ENCODE results near the gene TMEM63B. TPM values are rescaled to one million over a fixed set of nuclear protein-coding genes. Genes with fewer than 3 reads are reported as not detected.

The TMEM63B gene
- total RNA-seq, 4 donors from 2014 or later, result 11.3 to 32.0 (median 23.9) TPM

DNA sequence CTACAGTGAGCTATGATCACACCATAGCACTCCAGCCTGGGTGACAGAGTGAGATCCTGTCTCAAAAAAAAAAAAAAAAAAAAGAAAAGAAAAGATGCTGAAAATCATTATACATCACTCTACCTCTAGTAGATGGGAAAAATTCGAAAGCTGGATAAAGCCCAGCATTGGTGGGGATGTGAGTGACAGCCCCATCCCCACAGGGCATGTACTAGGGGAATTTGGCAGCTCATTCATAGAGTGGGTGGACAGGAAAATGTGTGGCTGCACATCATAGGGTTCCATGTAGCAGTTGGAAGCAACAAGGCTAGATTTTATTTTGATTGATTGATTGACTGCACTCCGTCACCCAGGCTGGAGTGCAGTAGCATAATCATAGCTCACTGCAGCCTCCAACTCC lies 42.1 kb upstream of the TMEM63B start:
- Histone ChIP-seq H3K4me3 (no peak overlapping the region), H3K36me3 (peaks cover 0 to 7% of the 10 kb centered on the region in 2 donors), H3K9me3 (no peaks in the 10 kb centered on the region), H3K27me3 (no peaks in the 10 kb centered on the region), H3K4me1 (peaks cover 0 to 4% (median 0%) of the 10 kb centered on the region in 3 donors), H3K27ac (no peak overlapping the region)
- TF ChIP-seq EP300 (IDR thresholded peaks at IDR 0.05) (no peak), POLR2AphosphoS5 (IDR thresholded peaks at IDR 0.05) (no peak), POLR2A (IDR thresholded peaks at IDR 0.05) (no peak)
- TF ChIP-seq, protein P1, sequence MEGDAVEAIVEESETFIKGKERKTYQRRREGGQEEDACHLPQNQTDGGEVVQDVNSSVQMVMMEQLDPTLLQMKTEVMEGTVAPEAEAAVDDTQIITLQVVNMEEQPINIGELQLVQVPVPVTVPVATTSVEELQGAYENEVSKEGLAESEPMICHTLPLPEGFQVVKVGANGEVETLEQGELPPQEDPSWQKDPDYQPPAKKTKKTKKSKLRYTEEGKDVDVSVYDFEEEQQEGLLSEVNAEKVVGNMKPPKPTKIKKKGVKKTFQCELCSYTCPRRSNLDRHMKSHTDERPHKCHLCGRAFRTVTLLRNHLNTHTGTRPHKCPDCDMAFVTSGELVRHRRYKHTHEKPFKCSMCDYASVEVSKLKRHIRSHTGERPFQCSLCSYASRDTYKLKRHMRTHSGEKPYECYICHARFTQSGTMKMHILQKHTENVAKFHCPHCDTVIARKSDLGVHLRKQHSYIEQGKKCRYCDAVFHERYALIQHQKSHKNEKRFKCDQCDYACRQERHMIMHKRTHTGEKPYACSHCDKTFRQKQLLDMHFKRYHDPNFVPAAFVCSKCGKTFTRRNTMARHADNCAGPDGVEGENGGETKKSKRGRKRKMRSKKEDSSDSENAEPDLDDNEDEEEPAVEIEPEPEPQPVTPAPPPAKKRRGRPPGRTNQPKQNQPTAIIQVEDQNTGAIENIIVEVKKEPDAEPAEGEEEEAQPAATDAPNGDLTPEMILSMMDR (IDR thresholded peaks at IDR 0.05), result no peak
- ATAC-seq, result no peak
- WGBS, 2 donors (ENCODE audit: low coverage in 1 of 2), result 76 to 89% methylated on average over 2 of the region's 2 CpGs

DNA sequence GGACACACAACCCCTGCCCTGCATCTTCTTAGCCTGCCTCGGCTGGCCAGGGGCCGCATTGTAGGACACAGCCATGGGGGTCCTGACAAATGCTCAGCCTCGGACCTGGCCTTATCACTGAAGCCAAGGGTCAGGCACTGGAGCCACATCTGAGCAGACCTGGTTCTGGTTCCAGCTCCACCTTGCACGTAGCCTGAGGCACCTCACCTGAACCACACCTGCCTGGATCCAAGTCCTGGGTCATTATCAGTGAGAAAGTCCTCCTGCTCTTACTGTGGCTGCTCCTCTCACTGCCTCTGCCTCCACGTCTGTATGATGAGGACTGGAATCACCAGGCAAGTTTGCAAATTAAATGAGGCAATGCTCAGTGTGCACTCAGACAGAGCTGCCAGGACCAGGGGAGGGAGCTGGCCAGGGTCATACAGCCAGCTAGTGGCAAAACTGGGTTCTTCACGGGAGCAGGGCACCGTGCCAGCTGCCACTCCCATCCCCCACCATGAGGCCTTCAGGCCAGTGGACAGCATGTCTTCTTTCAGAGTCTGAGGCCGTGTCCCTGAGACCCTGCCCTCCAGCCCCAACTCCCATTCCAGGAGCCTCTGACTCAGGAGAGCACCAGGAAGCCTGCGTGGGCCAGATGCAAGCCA lies 40.3 kb upstream of the TMEM63B start:
- Histone ChIP-seq H3K4me1 (peaks cover 0 to 4% (median 0%) of the 10 kb centered on the region in 3 donors), H3K36me3 (peaks cover 0 to 7% of the 10 kb centered on the region in 2 donors), H3K4me3 (no peak overlapping the region), H3K27ac (no peak overlapping the region), H3K27me3 (no peaks in the 10 kb centered on the region), H3K9me3 (no peaks in the 10 kb centered on the region)
- peak; percentile 20 for ATAC-seq
- 58% methylated on average over 2 of the region's 9 CpGs; no CpG with 5 or more reads in 1 of the 2 donors for WGBS, 2 donors (ENCODE audit: low coverage in 1 of 2)
- TF ChIP-seq EP300 (IDR thresholded peaks at IDR 0.05) (no peak), POLR2A (IDR thresholded peaks at IDR 0.05) (no peak), POLR2AphosphoS5 (IDR thresholded peaks at IDR 0.05) (no peak)
- TF ChIP-seq, protein P1 (IDR thresholded peaks at IDR 0.05), result no peak

DNA sequence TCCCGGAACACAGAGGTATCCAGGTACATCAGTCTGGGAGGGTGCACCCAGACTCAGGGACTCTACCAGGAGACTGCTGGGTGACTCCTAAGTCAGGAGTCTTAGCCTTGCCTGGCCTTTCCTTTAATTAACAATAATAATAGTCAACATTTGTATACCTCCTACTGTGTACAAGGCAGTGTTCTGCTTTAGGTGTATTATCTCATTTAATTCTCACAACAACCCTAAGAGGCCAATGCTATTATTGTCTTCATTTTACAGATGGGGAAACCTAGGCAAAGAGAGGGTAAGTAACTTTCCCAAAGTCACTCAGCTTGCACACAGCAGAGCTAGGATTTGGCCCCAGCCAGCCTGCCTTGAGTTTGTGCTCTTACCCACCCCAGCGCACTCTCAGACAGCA lies 39.7 kb upstream of the TMEM63B start:
- no peaks in the 10 kb centered on the region for H3K9me3 ChIP-seq
- H3K27me3 ChIP-seq, result no peaks in the 10 kb centered on the region
- H3K27ac ChIP-seq, result no peak overlapping the region
- 100% methylated on average over 1 to 2 of the region's 2 CpGs for WGBS, 2 donors (ENCODE audit: low coverage in 1 of 2)
- TF ChIP-seq, protein P1 (IDR thresholded peaks at IDR 0.05), result no peak
- TF ChIP-seq POLR2AphosphoS5 (IDR thresholded peaks at IDR 0.05) (no peak), POLR2A (IDR thresholded peaks at IDR 0.05) (no peak), EP300 (IDR thresholded peaks at IDR 0.05) (no peak)
- H3K4me1 ChIP-seq, result peaks cover 0 to 4% (median 0%) of the 10 kb centered on the region in 3 donors
- no peak for ATAC-seq
- H3K4me3 ChIP-seq, result no peak overlapping the region
- H3K36me3 ChIP-seq, result peaks cover 0 to 7% of the 10 kb centered on the region in 2 donors

DNA sequence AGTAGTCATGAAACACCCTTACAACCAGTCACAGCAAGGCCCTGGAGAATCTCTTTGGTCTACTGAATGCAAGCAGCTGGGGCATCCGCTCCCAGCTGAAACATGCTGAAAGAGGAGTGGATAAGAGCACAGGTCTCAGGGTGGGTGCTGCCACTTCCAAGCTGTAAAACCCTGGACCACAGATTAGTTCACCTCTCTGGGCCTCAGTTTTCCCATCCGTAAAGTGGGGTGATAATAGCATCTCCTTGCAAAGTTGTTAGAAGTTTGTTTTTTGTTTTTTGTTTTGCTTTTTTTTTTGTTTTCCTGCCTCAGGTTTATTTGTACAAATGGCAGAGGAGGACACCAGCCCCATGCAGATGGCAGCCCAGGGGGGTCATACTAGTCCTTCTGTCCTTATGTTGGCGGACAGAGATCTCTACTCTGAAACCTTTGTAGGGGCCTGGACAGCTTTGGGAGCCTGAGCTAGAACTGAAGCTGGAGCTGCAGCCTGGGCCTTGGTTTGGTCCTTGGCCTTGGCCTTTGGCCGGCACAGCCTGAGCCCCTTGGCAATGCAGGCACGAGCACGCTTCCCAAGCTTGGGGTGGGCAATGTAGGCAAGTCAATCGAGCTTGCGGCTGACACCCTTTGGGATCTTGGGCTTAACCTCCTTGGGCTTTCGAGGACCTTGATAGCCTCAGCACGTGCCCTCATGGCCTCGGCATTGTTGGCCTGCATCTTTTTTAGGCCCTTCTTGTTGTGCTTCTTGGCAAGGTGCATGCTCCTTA lies 38.3 kb upstream of the TMEM63B start:
- no peak overlapping the region for H3K27ac ChIP-seq
- TF ChIP-seq EP300 (IDR thresholded peaks at IDR 0.05), result no peak
- TF ChIP-seq POLR2AphosphoS5 (IDR thresholded peaks at IDR 0.05), result no peak
- no peak for TF ChIP-seq POLR2A (IDR thresholded peaks at IDR 0.05)
- TF ChIP-seq, protein P1 (IDR thresholded peaks at IDR 0.05), result no peak
- no peaks in the 10 kb centered on the region for H3K27me3 ChIP-seq
- no peak for ATAC-seq
- 93 to 100% methylated on average over 1 to 7 of the region's 11 CpGs for WGBS, 2 donors (ENCODE audit: low coverage in 1 of 2)
- H3K36me3 ChIP-seq, result peaks cover 0 to 9% of the 10 kb centered on the region in 2 donors
- H3K9me3 ChIP-seq, result no peaks in the 10 kb centered on the region
- H3K4me1 ChIP-seq, result peaks cover 0 to 4% (median 0%) of the 10 kb centered on the region in 3 donors
- no peak overlapping the region for H3K4me3 ChIP-seq
